Activated CD4-positive, alpha-beta T cell treated with anti-CD3 and anti-CD28 coated beads, Interleukin-2, amount 50 U/mL, for 16 hours (primary cell): ENCODE data around the gene GOT1.

Source experiments
- DNase-seq: peaks from one replicate; pipeline ENCODE4 v3.0.0-alpha.2; 2020

Gene GOT1

GRCh38 chr10:99347672-99348071 lies 82.8 kb downstream of the GOT1 start:
- no peak for DNase-seq
